ENCODE data around the gene ASZ1. TPM values are rescaled to one million over a fixed set of nuclear protein-coding genes. Genes with fewer than 3 reads are reported as not detected.
"Not testable (repeated sequence)": the region's sequence is repeated elsewhere in the genome, so short reads cannot be mapped to it uniquely, and the experiment has no call there.

Gene ASZ1
- total RNA-seq, 4 donors from 2014 or later = not detected

- Histone ChIP-seq H3K27me3 (no peaks in the 10 kb centered on the region), H3K4me1 (no peaks in the 10 kb centered on the region), H3K9me3 (peaks cover 0 to 6% (median 0%) of the 10 kb centered on the region in 4 donors), H3K4me3 (no peak overlapping the region), H3K36me3 (no peaks in the 10 kb centered on the region), H3K27ac (replicated peaks in 1 of 4) (no peak overlapping the region)
- DNase-seq (ENCODE audit: extremely low spot score) = no peak
- WGBS = 88% methylated on average over 1 of the region's 1 CpG
- no peak for TF ChIP-seq EP300 (IDR thresholded peaks at IDR 0.05)
- TF ChIP-seq POLR2A (IDR thresholded peaks at IDR 0.05; ENCODE audit: low read depth) = no peak
- TF ChIP-seq CTCF (IDR thresholded peaks at IDR 0.05) = no peak
- no peak for TF ChIP-seq POLR2AphosphoS5 (IDR thresholded peaks at IDR 0.05)
- intact Hi-C loops (cut with DNase I) = no loop called here
Observed at GRCh38 chr7:117445206-117445605, 17.9 kb upstream of the ASZ1 start.

- 67% methylated on average over 1 of the region's 1 CpG for WGBS
- H3K4me1 ChIP-seq = no peaks in the 10 kb centered on the region
- no peak for DNase-seq (ENCODE audit: extremely low spot score)
- no peak overlapping the region for H3K27ac ChIP-seq (replicated peaks in 1 of 4)
- H3K9me3 ChIP-seq = peaks cover 0 to under 1% (median 0%) of the 10 kb centered on the region in 4 donors
- no peaks in the 10 kb centered on the region for H3K36me3 ChIP-seq
- no peaks in the 10 kb centered on the region for H3K27me3 ChIP-seq
- no peak for TF ChIP-seq POLR2A (IDR thresholded peaks at IDR 0.05; ENCODE audit: low read depth)
- no peak for TF ChIP-seq CTCF (IDR thresholded peaks at IDR 0.05)
- TF ChIP-seq POLR2AphosphoS5 (IDR thresholded peaks at IDR 0.05) = no peak
- no peak for TF ChIP-seq EP300 (IDR thresholded peaks at IDR 0.05)
- no peak overlapping the region for H3K4me3 ChIP-seq
- intact Hi-C loops (cut with DNase I) = no loop called here
Observed at GRCh38 chr7:117444646-117445045, 17.4 kb upstream of the ASZ1 start.

GRCh38 chr7:117435475-117436043, 8.3 kb upstream of the ASZ1 start:
- Histone ChIP-seq H3K4me3 (no peak overlapping the region), H3K36me3 (no peaks in the 10 kb centered on the region), H3K4me1 (no peaks in the 10 kb centered on the region), H3K27me3 (no peaks in the 10 kb centered on the region), H3K9me3 (no peaks in the 10 kb centered on the region), H3K27ac (replicated peaks in 1 of 4) (no peak overlapping the region)
- intact Hi-C loops (cut with DNase I) = no loop called here
- 61% methylated on average over 2 of the region's 2 CpGs for WGBS
- TF ChIP-seq EP300 (IDR thresholded peaks at IDR 0.05) (no peak), POLR2A (IDR thresholded peaks at IDR 0.05; ENCODE audit: low read depth) (no peak), CTCF (IDR thresholded peaks at IDR 0.05) (no peak), POLR2AphosphoS5 (IDR thresholded peaks at IDR 0.05) (no peak)
- DNase-seq (ENCODE audit: extremely low spot score) = no peak

- Histone ChIP-seq H3K4me3 (no peak overlapping the region), H3K4me1 (no peaks in the 10 kb centered on the region), H3K36me3 (no peaks in the 10 kb centered on the region), H3K27me3 (peaks cover 0 to 3% (median 0%) of the 10 kb centered on the region in 4 donors), H3K9me3 (no peaks in the 10 kb centered on the region), H3K27ac (replicated peaks in 1 of 4) (no peak overlapping the region)
- TF ChIP-seq POLR2A (IDR thresholded peaks at IDR 0.05; ENCODE audit: low read depth) = no peak
- no peak for TF ChIP-seq POLR2AphosphoS5 (IDR thresholded peaks at IDR 0.05)
- TF ChIP-seq EP300 (IDR thresholded peaks at IDR 0.05) = no peak
- no peak for TF ChIP-seq CTCF (IDR thresholded peaks at IDR 0.05)
- intact Hi-C loops (cut with DNase I) = no loop called here
- no peak for DNase-seq (ENCODE audit: extremely low spot score)
- WGBS = 79% methylated on average over 3 of the region's 3 CpGs
Observed at GRCh38 chr7:117424090-117424829, 3.0 kb downstream of the ASZ1 start.

GRCh38 chr7:117414591-117414990, 12.7 kb downstream of the ASZ1 start:
- WGBS = 95% methylated on average over 1 of the region's 1 CpG

More at GRCh38 chr7:117414591-117414990, 12.7 kb downstream of the ASZ1 start:
- H3K9me3 ChIP-seq; H3K27me3 ChIP-seq; H3K36me3 ChIP-seq; H3K4me1 ChIP-seq; DNase-seq (ENCODE audit: extremely low spot score); intact Hi-C loops (cut with DNase I); H3K4me3 ChIP-seq; H3K27ac ChIP-seq (replicated peaks in 1 of 4): not testable (repeated sequence)
